Thyroid gland (tissue), 4 donors: ENCODE measurements around the gene PNPLA5.

Experiments used
- CTCF ChIP-seq, 6 experiments: fragments of 200-600 bp in 3 of 6; fragments of 450-650 bp in 3 of 6; sonication (generic) in 3 of 6; IDR thresholded peaks; one replicate each; pipeline ENCODE4 v1.5.1; 2016 to 2019; ENCODE audit warnings: antibody characterized with exemption in 6 of 6, mild to moderate bottlenecking in 2 of 6, inconsistent platforms in 1 of 6, moderate library complexity in 1 of 6
- POLR2A ChIP-seq, 2 donors: fragments of 450-650 bp; IDR thresholded peaks; one replicate each; pipeline ENCODE4 v1.6.1; 2017; ENCODE audit warnings: antibody characterized with exemption in 2 of 2, mild to moderate bottlenecking in 2 of 2, moderate library complexity in 1 of 2

- TF ChIP-seq CTCF (IDR thresholded peaks at IDR 0.05) = no peak
- TF ChIP-seq POLR2A (IDR thresholded peaks at IDR 0.05) = no peak
These were observed 33.5 kb downstream of the PNPLA5 start for GRCh38 chr22:43858156-43858895.
